Jurkat, Clone E6-1 (cell line): Measurements from ENCODE around the gene OSTN.

ENCODE experiments used
- DNase-seq: peaks from one replicate; pipeline ENCODE4 v3.0.0-alpha.2; 2011; ENCODE audit warnings: low read depth, low spot score
- H3K4me3 ChIP-seq: 2 replicates; pipeline ENCODE4 v1.5.1; 2011; ENCODE audit warnings: mild to moderate bottlenecking, low read length, control low read depth, moderate library complexity

The OSTN gene

GRCh38 chr3:191300422-191300821 lies 101.4 kb downstream of the OSTN start:
- no peak for DNase-seq
- H3K4me3 ChIP-seq, result no peak overlapping the region

- DNase-seq, result no peak
- H3K4me3 ChIP-seq, result no peak overlapping the region
Observed at GRCh38 chr3:191301017-191301416, 102.0 kb downstream of the OSTN start.

- H3K4me3 ChIP-seq, result no peak overlapping the region
- DNase-seq, result no peak
Observed at GRCh38 chr3:191301782-191302411, 102.9 kb downstream of the OSTN start.

GRCh38 chr3:191302451-191302850 lies 103.4 kb downstream of the OSTN start:
- no peak for DNase-seq
- H3K4me3 ChIP-seq, result no peak overlapping the region

GRCh38 chr3:191303596-191303995 lies 104.6 kb downstream of the OSTN start:
- no peak overlapping the region for H3K4me3 ChIP-seq
- no peak for DNase-seq

GRCh38 chr3:191306428-191306827 lies 107.4 kb downstream of the OSTN start:
- no peak overlapping the region for H3K4me3 ChIP-seq
- DNase-seq, result no peak

GRCh38 chr3:191307341-191307740 lies 108.3 kb downstream of the OSTN start:
- H3K4me3 ChIP-seq, result no peak overlapping the region
- no peak for DNase-seq

GRCh38 chr3:191313296-191313695 lies 114.3 kb downstream of the OSTN start:
- no peak for DNase-seq
- H3K4me3 ChIP-seq, result no peak overlapping the region

GRCh38 chr3:191314109-191314728 lies 115.2 kb downstream of the OSTN start:
- no peak overlapping the region for H3K4me3 ChIP-seq
- no peak for DNase-seq
